HG03064 (cell line): ENCODE results near the gene ABCA2.

Experiments
- ATAC-seq: cut with Tn5 transposase; IDR thresholded peaks from one replicate; pipeline ENCODE4 v1.9.1; 2021; ENCODE audit warnings: low read depth; ENCODE audit not compliant: unreplicated experiment

Gene ABCA2

DNA sequence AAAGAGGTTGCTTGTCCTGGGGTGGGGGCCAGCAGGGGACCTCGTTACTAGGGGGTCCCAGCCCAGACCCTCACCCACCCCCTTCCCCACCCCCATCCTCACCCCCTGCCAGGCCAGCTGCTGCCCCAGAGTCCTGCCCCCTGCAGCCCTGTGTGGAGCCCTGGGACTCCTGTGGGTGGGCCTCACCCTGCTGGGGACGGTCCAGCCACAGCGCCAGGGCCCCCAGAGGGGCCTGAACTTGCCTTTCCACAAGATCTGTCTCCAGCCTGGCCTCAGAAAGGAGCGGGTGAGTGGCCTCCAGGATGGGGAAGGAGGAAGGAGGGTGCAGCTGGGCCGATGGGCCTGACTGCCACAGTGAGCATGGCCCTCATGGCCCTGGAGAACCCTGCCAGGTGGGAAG lies 58.3 kb downstream of the ABCA2 start:
- no peak for ATAC-seq

DNA sequence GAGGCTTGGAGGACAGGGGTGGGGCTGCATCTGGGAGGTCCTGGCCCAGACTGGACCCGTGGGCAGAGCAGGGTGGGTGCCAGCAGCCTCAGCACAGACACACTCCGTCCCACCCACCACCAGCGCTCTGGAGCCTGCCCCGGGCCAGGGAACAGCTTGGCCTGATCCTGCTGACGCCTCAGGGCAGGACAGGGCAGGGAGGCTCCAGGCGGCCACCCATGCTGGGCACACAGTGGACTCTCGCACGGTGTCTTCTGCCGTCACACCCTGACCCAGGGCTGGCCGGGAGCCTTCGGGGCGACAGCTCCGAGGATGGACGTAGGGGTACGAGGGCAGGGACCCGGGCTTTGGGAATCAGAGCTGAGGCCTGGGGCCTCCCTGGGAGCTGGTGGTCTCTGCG lies 58.9 kb downstream of the ABCA2 start:
- ATAC-seq, result no peak

DNA sequence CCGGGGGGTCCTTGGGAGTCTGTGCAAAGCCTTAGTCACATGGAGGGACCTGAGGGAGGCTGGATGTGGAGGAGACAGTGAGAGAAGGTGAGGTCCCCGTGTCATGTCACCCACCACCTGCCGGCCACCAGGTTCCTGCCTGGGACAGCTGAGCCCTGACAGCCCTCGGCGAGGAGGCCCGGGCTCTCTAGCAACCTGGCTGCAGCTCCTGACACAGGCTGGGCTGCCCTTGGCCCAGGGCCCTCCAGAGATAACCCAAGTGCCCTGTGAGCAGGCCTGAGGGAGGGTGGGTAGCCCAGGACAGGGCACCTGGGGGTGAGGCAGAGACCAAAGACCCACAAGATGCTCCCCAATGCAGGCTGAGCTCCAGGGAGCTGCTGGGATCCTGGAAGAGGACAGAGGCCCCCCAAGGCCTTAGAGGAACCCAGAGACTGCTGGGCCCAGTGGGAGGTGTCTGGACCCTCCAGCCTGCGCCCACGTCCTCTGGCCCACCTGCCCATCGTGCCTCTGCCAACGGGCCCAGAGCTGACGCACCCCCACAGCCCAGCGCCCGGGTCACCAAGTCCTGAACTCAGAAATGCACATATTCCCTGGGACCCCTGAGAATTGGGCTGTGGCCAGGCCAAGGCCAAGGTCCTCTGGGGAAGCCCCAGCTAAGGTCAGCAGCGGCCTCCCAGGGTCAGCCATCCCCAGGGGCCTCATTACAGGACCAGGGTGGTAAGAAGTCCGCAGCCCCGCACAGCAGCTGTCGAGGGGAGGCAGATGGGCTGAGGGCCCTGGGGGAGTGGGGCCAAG lies 59.5 kb downstream of the ABCA2 start:
- no peak for ATAC-seq

DNA sequence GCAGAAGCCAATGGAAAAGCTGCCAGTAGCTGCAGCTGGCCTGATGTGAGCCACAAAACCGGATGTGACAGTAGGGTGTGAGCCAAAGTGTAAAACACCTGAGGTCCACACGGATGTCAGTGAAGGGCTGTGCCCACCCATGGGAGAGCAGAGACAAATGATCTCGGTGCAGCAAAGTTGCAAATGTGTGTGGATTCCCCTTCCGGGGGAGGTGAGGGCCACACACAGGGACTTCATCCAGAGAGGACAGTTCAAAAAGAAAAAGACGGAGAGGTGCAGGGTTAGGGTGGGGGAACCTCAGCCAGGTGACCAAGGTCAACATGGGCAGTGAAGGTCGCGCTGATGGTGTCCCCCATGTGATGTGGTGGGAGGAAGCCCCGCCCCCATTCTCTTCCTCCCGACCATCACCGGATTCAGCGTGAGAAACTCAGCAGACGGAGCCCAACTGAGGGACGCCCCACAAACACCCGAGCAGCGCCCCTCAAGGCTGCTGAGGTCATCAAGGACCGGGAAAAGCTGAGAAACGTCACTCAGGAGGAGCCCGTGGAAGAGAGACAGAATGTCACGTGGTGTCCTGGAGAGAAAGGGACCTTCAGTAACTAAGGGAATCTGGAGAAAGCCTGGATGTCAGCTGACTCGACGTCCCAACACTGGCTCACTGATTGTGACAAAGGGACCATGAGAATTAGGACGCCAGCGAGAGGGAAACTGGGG lies 62.1 kb downstream of the ABCA2 start:
- no peak for ATAC-seq

DNA sequence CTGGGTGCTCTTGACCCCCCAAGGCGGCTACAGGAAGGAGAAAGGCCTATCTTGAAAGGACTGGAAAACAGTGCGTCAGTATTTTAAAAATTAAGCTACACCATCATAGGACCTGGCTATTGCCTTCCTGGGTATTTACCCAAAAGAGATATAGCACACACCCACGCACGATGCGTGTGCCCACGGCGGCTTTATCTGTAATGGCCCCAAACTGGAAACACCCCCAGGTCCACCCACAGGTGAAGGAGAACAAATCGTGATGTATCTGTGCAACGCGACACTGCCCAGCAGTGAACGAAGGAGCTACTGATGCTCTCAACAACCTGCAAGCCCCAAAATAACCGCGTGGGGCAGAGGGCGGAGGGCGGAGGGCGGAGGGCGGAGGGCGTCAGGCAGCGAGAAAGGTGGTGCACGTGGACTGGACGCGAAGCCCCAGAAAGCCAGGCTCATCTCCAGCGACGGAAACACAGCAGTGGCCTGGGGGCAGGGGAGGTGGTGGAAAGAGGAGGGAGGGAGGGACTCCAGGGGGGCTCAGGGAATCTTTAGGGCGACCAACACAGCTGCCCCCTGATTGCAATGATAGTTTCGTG lies 63.1 kb downstream of the ABCA2 start:
- no peak for ATAC-seq

DNA sequence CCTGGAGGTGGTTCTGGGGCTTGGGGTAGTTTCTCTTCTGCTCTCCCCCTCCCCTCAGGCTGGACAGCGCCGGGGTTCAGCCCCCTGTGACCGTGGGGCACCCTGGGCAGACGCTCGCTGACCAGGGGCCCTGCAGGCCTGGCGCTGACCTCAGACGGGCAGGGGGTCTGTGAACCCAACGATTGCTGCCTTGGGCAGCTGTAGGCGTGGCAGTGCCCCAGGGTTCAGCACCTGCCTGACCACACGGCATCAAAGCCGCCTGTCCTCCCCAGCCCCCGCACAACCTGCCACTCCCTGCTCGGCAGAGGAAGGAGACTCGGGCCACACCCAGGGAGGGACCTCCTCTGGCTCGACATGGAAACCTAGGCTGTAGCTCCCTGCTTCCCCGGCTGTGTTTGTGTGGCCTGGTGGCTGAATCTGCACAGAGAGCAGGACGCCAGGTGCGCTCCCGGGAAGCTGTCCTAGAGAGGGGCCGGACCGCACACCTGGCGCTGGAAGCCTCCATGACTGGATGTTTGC lies 63.8 kb downstream of the ABCA2 start:
- no peak for ATAC-seq

DNA sequence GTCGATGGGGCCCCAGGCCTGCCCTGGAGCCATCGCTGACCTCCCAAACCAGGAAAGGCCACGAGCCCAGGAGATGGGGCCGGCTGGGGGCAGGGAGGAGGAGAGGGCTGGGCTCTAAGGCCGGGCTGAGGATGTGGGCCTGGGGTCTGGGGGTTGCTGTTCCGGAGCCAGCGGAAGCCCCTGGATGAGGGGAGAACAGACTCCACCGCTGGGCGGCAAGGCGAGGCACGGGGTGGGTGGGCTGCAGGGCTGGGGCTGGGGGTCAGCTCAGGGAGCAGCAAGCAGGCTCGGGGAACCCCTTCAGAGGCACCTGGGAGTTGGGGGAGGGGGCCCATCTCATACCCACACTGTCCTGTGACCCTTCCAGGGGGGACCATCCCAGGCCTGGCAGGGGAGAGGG lies 64.3 kb downstream of the ABCA2 start:
- no peak for ATAC-seq

DNA sequence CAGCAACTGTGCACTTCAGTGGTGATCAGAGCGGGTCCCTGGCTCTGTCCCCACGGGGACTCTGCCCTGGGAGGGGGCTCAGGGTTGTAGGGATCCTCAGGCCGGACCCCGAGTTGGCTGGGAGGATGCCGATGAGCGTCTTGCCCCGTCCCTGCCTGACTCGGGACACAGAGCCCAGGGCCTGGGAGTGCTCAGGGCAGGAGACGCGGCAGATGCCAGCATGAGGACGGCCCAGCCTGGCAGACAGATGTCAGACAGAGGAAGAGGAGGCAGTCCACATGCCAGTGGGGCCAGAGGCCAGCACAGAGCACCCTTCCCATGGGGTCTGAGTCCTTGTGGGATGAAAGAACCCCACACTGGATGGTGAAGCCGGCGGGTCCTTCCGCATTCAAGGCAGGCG lies 64.7 kb downstream of the ABCA2 start:
- ATAC-seq, result no peak

DNA sequence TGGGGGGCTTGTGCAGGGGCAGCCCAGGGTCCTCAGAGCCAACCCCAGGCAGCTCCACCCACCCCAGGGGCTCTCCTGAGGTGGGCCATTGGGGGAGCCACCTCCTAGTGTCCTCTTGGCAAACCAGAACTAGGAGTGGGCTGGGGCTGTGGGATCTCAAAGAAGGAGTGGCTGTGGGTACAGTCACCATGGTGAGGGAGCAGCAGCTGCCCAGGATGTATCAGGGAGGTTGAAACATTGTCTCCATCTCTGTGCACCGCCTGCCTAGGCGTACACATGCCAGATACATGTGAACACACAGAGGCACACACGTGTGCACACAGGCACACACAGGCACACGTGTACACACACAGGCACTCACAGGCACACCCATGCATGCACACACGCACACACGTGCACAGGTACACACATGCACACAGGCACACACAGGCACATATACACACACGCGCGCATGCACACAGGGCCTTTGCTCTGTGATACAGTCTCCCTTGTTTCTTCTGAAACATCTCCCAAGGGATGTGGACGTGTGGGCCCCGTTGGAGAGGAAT lies 65.3 kb downstream of the ABCA2 start:
- no peak for ATAC-seq

DNA sequence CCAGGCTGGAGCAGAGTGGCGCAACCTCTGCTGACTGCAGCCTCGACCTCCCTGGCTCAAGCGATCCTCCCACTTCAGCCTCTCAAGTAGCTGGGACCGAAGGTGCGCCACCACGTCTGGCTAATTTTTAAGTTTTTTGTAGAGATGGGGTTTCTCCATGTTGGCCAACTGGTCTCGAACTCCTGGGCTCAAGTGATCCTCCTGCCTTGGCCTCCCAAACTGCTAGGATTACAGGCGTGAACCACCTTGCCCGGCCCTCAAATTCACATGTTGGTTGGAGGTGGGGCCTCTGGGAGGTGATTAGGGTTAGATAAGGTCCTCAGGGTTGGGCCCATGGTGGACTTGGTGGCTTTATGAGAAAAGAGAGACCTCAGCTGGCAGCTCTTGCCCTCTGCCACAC lies 65.9 kb downstream of the ABCA2 start:
- no peak for ATAC-seq

DNA sequence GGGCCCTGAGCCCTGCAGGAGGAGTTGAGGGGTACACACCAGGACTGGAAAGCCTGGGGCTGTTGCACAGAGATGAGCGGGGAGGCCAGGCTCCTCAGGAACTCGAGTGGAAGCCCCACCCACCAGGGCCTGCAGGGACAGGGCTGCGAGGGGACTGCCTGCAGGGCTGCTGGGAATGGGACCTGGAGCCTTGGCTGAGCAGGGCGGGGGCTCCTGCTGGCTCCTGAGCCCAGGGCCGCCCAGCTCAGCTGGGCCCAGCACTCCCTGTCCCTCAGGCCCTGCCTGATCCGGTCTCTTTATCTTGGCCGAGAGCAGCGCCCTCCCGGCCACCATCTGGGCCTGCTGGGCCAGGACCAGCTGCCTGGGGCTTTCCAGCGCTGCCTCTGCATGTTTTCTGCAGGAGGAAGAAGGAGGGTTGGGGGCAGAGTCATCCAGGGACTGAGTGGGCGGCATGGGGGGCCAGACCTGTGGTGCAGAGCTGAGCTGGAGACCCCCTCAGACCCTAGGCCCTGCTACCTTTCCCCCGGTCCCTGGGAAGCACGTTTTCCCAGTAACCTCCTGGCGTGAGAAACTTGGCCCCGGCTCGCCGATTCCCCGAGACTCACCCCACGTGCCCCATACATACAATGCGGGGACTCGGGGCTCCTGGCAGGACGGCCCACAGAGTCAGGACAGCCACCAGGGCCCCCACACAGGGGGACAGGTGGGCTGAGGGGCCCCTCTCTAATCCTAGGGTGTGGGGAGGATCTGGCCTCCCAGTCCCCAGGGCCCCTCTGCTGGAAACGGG lies 66.6 kb downstream of the ABCA2 start:
- no peak for ATAC-seq

DNA sequence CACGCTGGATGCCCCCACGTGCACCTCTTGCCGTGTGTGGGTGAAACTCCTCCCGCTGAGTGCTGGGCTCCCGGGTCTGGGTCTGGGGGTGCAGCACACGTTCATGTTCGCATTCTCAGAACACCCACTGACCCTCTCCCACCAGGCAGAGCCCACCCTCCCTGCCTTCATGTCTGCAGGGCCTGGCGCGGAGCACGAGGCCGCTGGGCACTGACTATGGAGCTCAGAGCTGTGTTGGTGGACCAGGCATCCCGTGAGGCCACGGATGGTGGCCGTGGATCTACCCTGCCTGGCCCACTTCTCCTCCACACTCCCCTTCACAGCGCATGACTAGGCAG lies 67.1 kb downstream of the ABCA2 start:
- no peak for ATAC-seq

DNA sequence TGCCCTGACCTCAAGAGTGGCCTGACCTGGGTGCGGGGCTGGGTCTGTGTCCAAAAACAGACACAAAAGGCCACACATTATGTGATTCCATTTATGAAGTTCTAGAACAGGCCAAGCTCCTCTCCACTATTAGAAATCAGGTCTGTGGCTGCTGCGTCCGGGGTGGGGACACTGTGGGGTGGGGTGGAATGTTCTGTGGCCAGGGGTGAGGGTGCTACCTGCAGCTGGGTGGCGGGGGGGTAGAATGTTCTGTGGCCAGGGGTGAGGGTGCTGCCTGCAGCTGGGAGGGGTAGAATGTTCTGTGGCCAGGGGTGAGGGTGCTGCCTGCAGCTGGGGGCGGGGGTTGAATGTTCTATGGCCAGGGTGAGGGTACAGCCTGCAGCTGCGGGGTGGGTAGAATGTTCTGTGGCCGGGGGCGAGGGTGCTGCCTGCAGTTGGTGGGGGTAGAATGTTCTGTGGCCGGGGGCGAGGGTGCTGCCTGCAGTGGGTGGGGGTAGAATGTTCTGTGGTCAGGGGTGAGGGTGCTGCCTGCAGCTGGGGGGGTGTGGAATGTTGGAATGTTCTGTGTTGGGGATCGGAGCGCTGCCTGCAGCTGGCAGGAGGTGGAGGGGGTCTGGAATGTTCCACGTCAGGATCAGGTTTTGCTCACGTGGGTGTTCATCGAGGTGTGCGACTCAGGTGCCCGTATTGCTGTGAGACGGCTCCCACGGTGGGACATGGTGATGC lies 67.7 kb downstream of the ABCA2 start:
- ATAC-seq, result no peak

DNA sequence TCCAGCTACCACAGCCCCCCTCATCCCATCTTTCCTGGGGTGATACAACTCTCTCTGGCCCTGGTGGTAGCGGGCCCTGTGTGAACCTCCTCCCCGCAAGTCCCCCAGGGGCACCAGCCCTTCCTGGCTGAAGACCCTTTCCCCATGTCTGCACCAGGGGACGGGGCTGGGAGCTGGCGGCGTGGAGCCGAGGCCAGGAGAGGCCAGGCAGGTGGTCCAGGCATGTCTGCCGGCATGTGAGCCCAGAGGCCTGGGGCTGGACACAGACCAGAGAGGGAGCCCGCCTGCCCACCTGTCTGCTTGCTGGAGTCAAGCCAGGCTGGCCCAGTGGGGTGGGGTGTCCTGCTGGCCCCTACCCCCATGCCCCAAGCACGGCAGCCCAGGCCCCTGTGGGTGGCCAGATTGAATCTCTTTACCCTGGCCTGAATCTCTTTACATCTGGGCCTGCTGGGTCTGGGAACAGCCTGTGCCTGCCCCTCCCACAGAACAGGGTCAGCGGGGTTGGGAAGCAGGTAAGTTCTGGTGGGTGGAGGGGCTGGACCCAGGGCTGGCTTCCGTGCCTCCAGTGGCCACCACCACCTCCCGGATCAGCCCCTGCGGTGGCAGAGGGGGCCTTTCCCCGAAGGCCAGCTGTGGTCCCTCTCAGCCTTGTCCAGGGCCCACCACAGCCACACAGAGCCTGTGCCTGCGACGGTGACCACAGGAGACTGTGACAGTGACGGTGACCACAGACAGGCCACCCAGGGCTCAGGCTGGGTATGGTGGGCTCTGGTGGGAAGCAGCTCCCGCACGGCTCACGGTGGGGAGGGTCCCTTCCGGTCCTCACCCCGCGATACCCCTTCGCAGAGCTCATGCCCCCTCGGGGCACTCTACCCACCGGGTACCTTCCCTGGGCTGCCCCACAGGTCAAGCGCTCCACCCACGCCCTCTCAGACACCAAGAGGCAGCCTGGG lies 68.9 kb downstream of the ABCA2 start:
- ATAC-seq, result no peak

DNA sequence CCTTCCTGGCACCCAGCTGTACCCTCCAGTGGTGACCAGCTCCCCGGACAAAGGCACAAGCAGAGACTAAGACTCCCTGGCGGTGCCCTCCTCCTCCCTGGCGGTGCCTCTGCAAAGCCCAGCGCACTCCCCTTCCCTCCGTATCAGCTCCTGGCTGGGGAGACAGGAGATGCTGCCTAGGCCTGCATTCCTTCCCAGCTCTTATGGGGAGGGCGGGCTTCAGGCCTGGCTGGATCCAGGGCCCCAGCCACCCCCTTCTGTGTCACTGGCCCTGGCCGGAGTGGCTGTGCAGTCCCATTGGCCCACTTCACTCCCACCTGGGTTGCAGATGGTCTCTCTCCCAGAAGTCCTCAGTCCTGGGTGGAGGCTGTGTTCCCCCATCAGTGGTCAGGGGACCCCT lies 69.6 kb downstream of the ABCA2 start:
- ATAC-seq, result no peak

DNA sequence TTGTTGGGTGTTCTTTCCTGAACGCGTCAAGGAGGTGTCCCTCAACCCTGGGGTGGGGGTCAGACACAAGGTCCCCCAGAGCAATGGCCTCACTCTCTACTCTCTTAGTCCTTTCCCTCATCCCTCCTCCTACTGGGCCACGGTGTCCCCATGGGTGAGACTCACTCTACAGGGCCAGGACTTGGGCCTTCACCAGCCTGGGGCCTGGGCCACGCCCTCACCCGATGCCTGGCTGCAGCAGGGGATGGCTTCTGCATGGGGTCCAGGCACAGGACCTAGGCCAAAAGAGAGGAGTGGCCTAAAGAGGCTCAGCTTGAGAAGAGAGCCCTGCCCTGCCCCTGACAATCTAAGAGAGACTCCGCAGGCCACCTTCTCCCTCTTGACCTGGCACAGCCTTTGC lies 70.1 kb downstream of the ABCA2 start:
- no peak for ATAC-seq

DNA sequence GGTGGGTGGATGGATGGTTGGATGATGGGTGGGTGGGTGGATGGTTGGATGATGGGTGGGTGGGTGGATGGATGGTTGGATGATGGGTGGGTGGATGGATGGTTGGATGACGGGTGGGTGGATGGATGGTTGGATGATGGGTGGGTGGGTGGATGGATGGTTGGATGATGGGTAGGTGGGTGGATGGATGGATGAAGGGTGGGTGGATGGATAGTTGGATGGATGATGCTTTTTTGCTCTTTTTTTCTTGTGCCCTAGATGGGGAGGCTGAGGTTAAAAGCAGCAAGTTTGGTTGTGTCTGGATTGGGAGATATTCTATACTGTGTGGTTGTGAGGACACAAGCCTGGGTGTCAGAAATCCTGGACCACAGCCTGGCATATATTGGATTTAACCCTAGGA lies 70.6 kb downstream of the ABCA2 start:
- ATAC-seq, result no peak
